ENCODE results near the gene TRAF3IP3.

The TRAF3IP3 gene

GRCh38 chr1:209775678-209776077, 19.8 kb downstream of the TRAF3IP3 start:
- no peak for DNase-seq

GRCh38 chr1:209777587-209777986, 21.7 kb downstream of the TRAF3IP3 start:
- Histone ChIP-seq H3K23ac (ENCODE audit: low read length) (no peak overlapping the region), H2AFZ (ENCODE audit: insufficient read depth, low read length, poor library complexity) (no peak overlapping the region), H2BK120ac (ENCODE audit: insufficient read depth, low read length, poor library complexity) (no peak overlapping the region), H3K9ac (ENCODE audit: low read length) (no peak overlapping the region), H2BK5ac (ENCODE audit: low read depth, low read length, poor library complexity) (no peak overlapping the region), H3K27me3 (ENCODE audit: insufficient read depth, low read length) (no peaks in the 10 kb centered on the region), H3K4me1 (ENCODE audit: control insufficient read depth in 1 of 2, insufficient read depth in 2 of 2, low read length in 2 of 2) (peaks cover 4% of the 10 kb centered on the region in 2 experiments), H3K9me3 (ENCODE audit: insufficient read depth, low read depth, low read length) (no peaks in the 10 kb centered on the region), H3K4ac (ENCODE audit: low read depth, low read length) (no peak overlapping the region), H3K4me2 (ENCODE audit: low read length) (no peak overlapping the region), H3K79me2 (ENCODE audit: control insufficient read depth, insufficient read depth, low read length, poor library complexity) (no peaks in the 10 kb centered on the region), H2AK5ac (ENCODE audit: low read length) (no peak overlapping the region), H3K36me3 (ENCODE audit: control insufficient read depth in 1 of 2, insufficient read depth in 2 of 2, low read length in 2 of 2) (peaks cover 0 to under 1% of the 10 kb centered on the region in 2 experiments), H4K91ac (ENCODE audit: low read depth, low read length) (no peak overlapping the region), H2BK12ac (ENCODE audit: low read length) (no peak overlapping the region), H3K27ac (ENCODE audit: low read depth, low read length) (no peak overlapping the region), H4K12ac (ENCODE audit: low read depth, low read length) (no peak overlapping the region), H3K14ac (ENCODE audit: low read length) (no peak overlapping the region), H4K8ac (ENCODE audit: low read depth, low read length) (no peak overlapping the region), H3K18ac (ENCODE audit: low read length) (no peak overlapping the region), H3K79me1 (ENCODE audit: low read length) (no peaks in the 10 kb centered on the region), H3K4me3 (ENCODE audit: low read depth, low read length) (no peak overlapping the region)
- WGBS (ENCODE audit: extremely low coverage, insufficient coverage, insufficient read length): no CpG with 5 or more reads among the region's 2 CpGs
- DNase-seq: no peak

More at GRCh38 chr1:209775678-209776077, 19.8 kb downstream of the TRAF3IP3 start:
- no peak overlapping the region for H4K8ac ChIP-seq (ENCODE audit: low read depth, low read length)
- H3K4me3 ChIP-seq (ENCODE audit: low read depth, low read length): no peak overlapping the region
- peaks cover 0 to 2% of the 10 kb centered on the region in 2 experiments for H3K36me3 ChIP-seq (ENCODE audit: control insufficient read depth in 1 of 2, insufficient read depth in 2 of 2, low read length in 2 of 2)
- no peak overlapping the region for H3K4me2 ChIP-seq (ENCODE audit: low read length)
- H3K14ac ChIP-seq (ENCODE audit: low read length): no peak overlapping the region
- no peaks in the 10 kb centered on the region for H3K4me1 ChIP-seq (ENCODE audit: control insufficient read depth in 1 of 2, insufficient read depth in 2 of 2, low read length in 2 of 2)
- H3K18ac ChIP-seq (ENCODE audit: low read length): no peak overlapping the region
- H2BK120ac ChIP-seq (ENCODE audit: insufficient read depth, low read length, poor library complexity): no peak overlapping the region
- no peak overlapping the region for H4K91ac ChIP-seq (ENCODE audit: low read depth, low read length)
- H3K27ac ChIP-seq (ENCODE audit: low read depth, low read length): no peak overlapping the region
- H3K9me3 ChIP-seq (ENCODE audit: insufficient read depth, low read depth, low read length): peaks cover 8% of the 10 kb centered on the region
- no peak overlapping the region for H2AFZ ChIP-seq (ENCODE audit: insufficient read depth, low read length, poor library complexity)
- no peak overlapping the region for H2BK12ac ChIP-seq (ENCODE audit: low read length)
- no peak overlapping the region for H3K23ac ChIP-seq (ENCODE audit: low read length)
- no peaks in the 10 kb centered on the region for H3K79me2 ChIP-seq (ENCODE audit: control insufficient read depth, insufficient read depth, low read length, poor library complexity)
- H3K9ac ChIP-seq (ENCODE audit: low read length): no peak overlapping the region
- H4K12ac ChIP-seq (ENCODE audit: low read depth, low read length): no peak overlapping the region
- H3K27me3 ChIP-seq (ENCODE audit: insufficient read depth, low read length): no peaks in the 10 kb centered on the region
- no peaks in the 10 kb centered on the region for H3K79me1 ChIP-seq (ENCODE audit: low read length)
- H2AK5ac ChIP-seq (ENCODE audit: low read length): no peak overlapping the region
- no CpG with 5 or more reads among the region's 2 CpGs for WGBS (ENCODE audit: extremely low coverage, insufficient coverage, insufficient read length)
- H2BK5ac ChIP-seq (ENCODE audit: low read depth, low read length, poor library complexity): no peak overlapping the region
- H3K4ac ChIP-seq (ENCODE audit: low read depth, low read length): no peak overlapping the region

GRCh38 chr1:209778102-209778501, 22.2 kb downstream of the TRAF3IP3 start:
- no peaks in the 10 kb centered on the region for H3K79me2 ChIP-seq (ENCODE audit: control insufficient read depth, insufficient read depth, low read length, poor library complexity)
- H3K4me3 ChIP-seq (ENCODE audit: low read depth, low read length): no peak overlapping the region
- H3K23ac ChIP-seq (ENCODE audit: low read length): no peak overlapping the region
- H2AFZ ChIP-seq (ENCODE audit: insufficient read depth, low read length, poor library complexity): no peak overlapping the region
- H4K8ac ChIP-seq (ENCODE audit: low read depth, low read length): no peak overlapping the region
- no peak overlapping the region for H3K4ac ChIP-seq (ENCODE audit: low read depth, low read length)
- H2BK120ac ChIP-seq (ENCODE audit: insufficient read depth, low read length, poor library complexity): no peak overlapping the region
- no peak overlapping the region for H2BK12ac ChIP-seq (ENCODE audit: low read length)
- DNase-seq: no peak
- no peak overlapping the region for H4K12ac ChIP-seq (ENCODE audit: low read depth, low read length)
- H3K79me1 ChIP-seq (ENCODE audit: low read length): no peaks in the 10 kb centered on the region
- no CpG with 5 or more reads among the region's 1 CpG for WGBS (ENCODE audit: extremely low coverage, insufficient coverage, insufficient read length)
- no peak overlapping the region for H4K91ac ChIP-seq (ENCODE audit: low read depth, low read length)
- no peak overlapping the region for H2AK5ac ChIP-seq (ENCODE audit: low read length)
- H3K36me3 ChIP-seq (ENCODE audit: control insufficient read depth in 1 of 2, insufficient read depth in 2 of 2, low read length in 2 of 2): peaks cover 2 to 3% of the 10 kb centered on the region in 2 experiments
- H3K27me3 ChIP-seq (ENCODE audit: insufficient read depth, low read length): no peaks in the 10 kb centered on the region
- H3K18ac ChIP-seq (ENCODE audit: low read length): no peak overlapping the region
- H2BK5ac ChIP-seq (ENCODE audit: low read depth, low read length, poor library complexity): no peak overlapping the region
- H3K4me1 ChIP-seq (ENCODE audit: control insufficient read depth in 1 of 2, insufficient read depth in 2 of 2, low read length in 2 of 2): peaks cover 4% of the 10 kb centered on the region in 2 experiments
- H3K4me2 ChIP-seq (ENCODE audit: low read length): no peak overlapping the region
- no peak overlapping the region for H3K9ac ChIP-seq (ENCODE audit: low read length)
- H3K9me3 ChIP-seq (ENCODE audit: insufficient read depth, low read depth, low read length): no peaks in the 10 kb centered on the region
- H3K27ac ChIP-seq (ENCODE audit: low read depth, low read length): no peak overlapping the region
- H3K14ac ChIP-seq (ENCODE audit: low read length): no peak overlapping the region

GRCh38 chr1:209780268-209780667, 24.4 kb downstream of the TRAF3IP3 start:
- Histone ChIP-seq H2BK5ac (ENCODE audit: low read depth, low read length, poor library complexity) (peak overlapping the region; percentile 16), H3K36me3 (ENCODE audit: control insufficient read depth in 1 of 2, insufficient read depth in 2 of 2, low read length in 2 of 2) (peaks cover 4 to 5% of the 10 kb centered on the region in 2 experiments), H2AFZ (ENCODE audit: insufficient read depth, low read length, poor library complexity) (no peak overlapping the region), H3K4me2 (ENCODE audit: low read length) (no peak overlapping the region), H3K4me1 (ENCODE audit: control insufficient read depth in 1 of 2, insufficient read depth in 2 of 2, low read length in 2 of 2) (peaks cover 12 to 13% of the 10 kb centered on the region in 2 experiments), H3K9me3 (ENCODE audit: insufficient read depth, low read depth, low read length) (no peaks in the 10 kb centered on the region), H3K79me2 (ENCODE audit: control insufficient read depth, insufficient read depth, low read length, poor library complexity) (no peaks in the 10 kb centered on the region), H4K8ac (ENCODE audit: low read depth, low read length) (no peak overlapping the region), H3K27me3 (ENCODE audit: insufficient read depth, low read length) (no peaks in the 10 kb centered on the region), H3K27ac (ENCODE audit: low read depth, low read length) (peak overlapping the region; percentile 35), H4K12ac (ENCODE audit: low read depth, low read length) (no peak overlapping the region), H3K9ac (ENCODE audit: low read length) (no peak overlapping the region), H3K18ac (ENCODE audit: low read length) (no peak overlapping the region), H3K4me3 (ENCODE audit: low read depth, low read length) (no peak overlapping the region), H4K91ac (ENCODE audit: low read depth, low read length) (no peak overlapping the region), H2BK120ac (ENCODE audit: insufficient read depth, low read length, poor library complexity) (no peak overlapping the region), H3K4ac (ENCODE audit: low read depth, low read length) (no peak overlapping the region), H3K23ac (ENCODE audit: low read length) (no peak overlapping the region), H2BK12ac (ENCODE audit: low read length) (no peak overlapping the region), H3K79me1 (ENCODE audit: low read length) (peaks cover 1% of the 10 kb centered on the region), H2AK5ac (ENCODE audit: low read length) (no peak overlapping the region), H3K14ac (ENCODE audit: low read length) (no peak overlapping the region)
- no CpG with 5 or more reads among the region's 4 CpGs for WGBS (ENCODE audit: extremely low coverage, insufficient coverage, insufficient read length)
- DNase-seq: peak; percentile 97 to 98
